GM19452 (cell line): ENCODE measurements around the gene KRTAP2-1.
"Not testable (repeated sequence)": the region's sequence is repeated elsewhere in the genome, so short reads cannot be mapped to it uniquely, and the experiment has no call there.

Experiments used
- ATAC-seq: cut with Tn5 transposase; IDR thresholded peaks from one replicate; pipeline ENCODE4 v1.9.1; 2021; ENCODE audit not compliant: unreplicated experiment

KRTAP2-1 gene

GRCh38 chr17:41058741-41059140 lies 11.6 kb upstream of the KRTAP2-1 start:
- ATAC-seq = no peak

GRCh38 chr17:41057547-41057946 lies 10.4 kb upstream of the KRTAP2-1 start:
- ATAC-seq = no peak

- ATAC-seq = not testable (repeated sequence)
Measured at GRCh38 chr17:41055130-41055529, 8.0 kb upstream of the KRTAP2-1 start, which contains the start of gene KRTAP2-2. KRTAP2-2 (minus strand) TSS chr17:41055230; CDS start chr17:41055211, 19 bp downstream.

GRCh38 chr17:41054556-41054955 lies 7.4 kb upstream of the KRTAP2-1 start:
- not testable (repeated sequence) for ATAC-seq

GRCh38 chr17:41054025-41054424 lies 6.9 kb upstream of the KRTAP2-1 start:
- ATAC-seq = no peak

GRCh38 chr17:41052566-41052965 lies 5.5 kb upstream of the KRTAP2-1 start:
- no peak for ATAC-seq

- ATAC-seq = no peak
Measured at GRCh38 chr17:41049110-41049509, 2.0 kb upstream of the KRTAP2-1 start.

GRCh38 chr17:41048441-41048840 lies 1.3 kb upstream of the KRTAP2-1 start:
- ATAC-seq = no peak

- no peak for ATAC-seq
Measured at GRCh38 chr17:41042953-41043352, 4.2 kb downstream of the KRTAP2-1 start.

- ATAC-seq = not testable (repeated sequence)
Measured at GRCh38 chr17:41040783-41041571, 6.1 kb downstream of the KRTAP2-1 start, which contains the start of gene KRTAP1-1. KRTAP1-1 (minus strand) TSS chr17:41041450; CDS start chr17:41041397, 53 bp downstream.

GRCh38 chr17:41037853-41038350 lies 9.2 kb downstream of the KRTAP2-1 start:
- no peak for ATAC-seq

GRCh38 chr17:41034346-41034935 lies 12.7 kb downstream of the KRTAP2-1 start, which contains the start of gene KRTAP1-3:
KRTAP1-3 (minus strand) TSS chr17:41034874; CDS start chr17:41034821, 53 bp downstream.
- ATAC-seq = not testable (repeated sequence)

GRCh38 chr17:41029633-41030245 lies 17.4 kb downstream of the KRTAP2-1 start, which contains the start of gene KRTAP1-4:
KRTAP1-4 (minus strand) TSS chr17:41030195; CDS start chr17:41030078, 117 bp downstream.
- no peak for ATAC-seq

- no peak for ATAC-seq
Measured at GRCh38 chr17:41026715-41027471, 20.2 kb downstream of the KRTAP2-1 start, which contains the start of gene KRTAP1-5. KRTAP1-5 (minus strand) TSS chr17:41027208; CDS start chr17:41027155, 53 bp downstream.

- no peak for ATAC-seq
Measured at GRCh38 chr17:41024697-41025096, 22.4 kb downstream of the KRTAP2-1 start.

GRCh38 chr17:41020336-41020735 lies 26.8 kb downstream of the KRTAP2-1 start:
- no peak for ATAC-seq

- no peak for ATAC-seq
Measured at GRCh38 chr17:41019415-41019814, 27.7 kb downstream of the KRTAP2-1 start.

GRCh38 chr17:41018541-41018940 lies 28.6 kb downstream of the KRTAP2-1 start:
- no peak for ATAC-seq

- ATAC-seq = no peak
Measured at GRCh38 chr17:41016578-41017215, 30.4 kb downstream of the KRTAP2-1 start.

GRCh38 chr17:41015454-41015853 lies 31.7 kb downstream of the KRTAP2-1 start:
- ATAC-seq = no peak
